IMR-90 (cell line): ENCODE results near the gene CDCP1. TPM values are rescaled to one million over a fixed set of nuclear protein-coding genes. Genes with fewer than 3 reads are reported as not detected.

Source experiments
- ATAC-seq: fragments of 200-7000 bp; cut with Tn5 transposase; 2 replicates; pipeline ENCODE4 v1.9.1; 2020; ENCODE audit warnings: low read depth, mild to moderate bottlenecking, moderate library complexity
- BruUV-seq: library from RNA; stranded (reverse); fragments of 400-500 nt; replicated peaks from 2 replicates; lab custom pipeline; 2021; lab: Mats Ljungman, UMichigan
- CTCF ChIA-PET: fragments of 300-600 bp; formaldehyde crosslinking; extraction: SDS; loops from one replicate; lab custom pipeline; 2021; ENCODE audit warnings: antibody characterized with exemption; lab: Yijun Ruan, JAX
- POLR2A ChIA-PET: fragments of 300-600 bp; sonication (Branson Sonifier 250); formaldehyde crosslinking; loops from one replicate; lab custom pipeline; 2022; ENCODE audit warnings: antibody characterized with exemption; ENCODE audit not compliant: unreplicated experiment; lab: Charles Lee
- DNase-seq: peaks from one replicate; pipeline ENCODE4 v3.0.0; 2013
- H2AFZ ChIP-seq: replicated peaks from 2 replicates; pipeline ENCODE3; 2013; ENCODE audit warnings: low read length, mild to moderate bottlenecking; ENCODE audit not compliant: poor library complexity
- H2AK5ac ChIP-seq: 2 replicates; pipeline ENCODE4 v1.6.1; 2013; ENCODE audit warnings: low read depth, low read length, inconsistent platforms
- H2AK9ac ChIP-seq: replicated peaks from 2 replicates; pipeline ENCODE3; 2013; ENCODE audit warnings: mild to moderate bottlenecking, low read depth, low read length, moderate library complexity; ENCODE audit not compliant: poor library complexity
- H2BK120ac ChIP-seq: 2 replicates; pipeline ENCODE4 v1.6.1; 2013; ENCODE audit warnings: low read depth, low read length, inconsistent platforms
- H2BK15ac ChIP-seq: 3 replicates; pipeline ENCODE4 v1.6.1; 2013; ENCODE audit warnings: low read depth, low read length, inconsistent platforms
- H2BK20ac ChIP-seq: 2 replicates; pipeline ENCODE4 v1.6.1; 2013; ENCODE audit warnings: low read depth, mild to moderate bottlenecking, inconsistent platforms, low read length, moderate library complexity
- H2BK5ac ChIP-seq: 2 replicates; pipeline ENCODE4 v1.6.1; 2013; ENCODE audit warnings: mild to moderate bottlenecking, low read depth, low read length, inconsistent platforms; ENCODE audit not compliant: poor library complexity, severe bottlenecking
- H3K14ac ChIP-seq: replicated peaks from 2 replicates; pipeline ENCODE4 v1.6.1; 2013; ENCODE audit warnings: low read depth, low read length, inconsistent platforms
- H3K18ac ChIP-seq: 2 replicates; pipeline ENCODE4 v1.6.1; 2013; ENCODE audit warnings: low read depth, low read length, control low read depth
- H3K23ac ChIP-seq: 2 replicates; pipeline ENCODE4 v1.6.1; 2013; ENCODE audit warnings: low read depth, low read length, inconsistent platforms
- H3K27ac ChIP-seq: 2 replicates; pipeline ENCODE4 v1.5.1; 2013; ENCODE audit warnings: mild to moderate bottlenecking, control low read depth, low read length; ENCODE audit not compliant: insufficient read depth
- H3K27me3 ChIP-seq: 2 replicates; pipeline ENCODE4 v1.6.1; 2013; ENCODE audit warnings: low read length; ENCODE audit not compliant: control insufficient read depth, insufficient read depth
- H3K36me3 ChIP-seq: 2 replicates; pipeline ENCODE4 v1.6.1; 2013; ENCODE audit warnings: low read length, mixed read lengths; ENCODE audit not compliant: control insufficient read depth, insufficient read depth
- H3K4ac ChIP-seq: 2 replicates; pipeline ENCODE4 v1.6.1; 2013; ENCODE audit warnings: low read depth, low read length, inconsistent platforms
- H3K4me1 ChIP-seq: 2 replicates; pipeline ENCODE4 v1.6.1; 2013; ENCODE audit warnings: low read length, mixed read lengths; ENCODE audit not compliant: control insufficient read depth, insufficient read depth
- H3K4me2 ChIP-seq: 2 replicates; pipeline ENCODE4 v1.6.1; 2013; ENCODE audit warnings: low read depth, mild to moderate bottlenecking, control low read depth, low read length, moderate library complexity
- H3K4me3 ChIP-seq: 2 replicates; pipeline ENCODE4 v1.5.1; 2013; ENCODE audit warnings: low read depth, mild to moderate bottlenecking, control low read depth, low read length, moderate library complexity; ENCODE audit not compliant: insufficient read depth
- H3K56ac ChIP-seq: 2 replicates; pipeline ENCODE4 v1.6.1; 2013; ENCODE audit warnings: low read length, inconsistent platforms; ENCODE audit not compliant: insufficient read depth; ENCODE audit errors: extremely low read depth
- H3K79me1 ChIP-seq, 2 experiments: 2 replicates each; pipeline ENCODE4 v1.6.1; 2013; ENCODE audit warnings: low read length in 2 of 2, inconsistent platforms in 1 of 2, low read depth in 1 of 2
- H3K9ac ChIP-seq: 2 replicates; pipeline ENCODE4 v1.6.1; 2013; ENCODE audit warnings: low read depth, low read length, control low read depth
- H3K9me1 ChIP-seq: 2 replicates; pipeline ENCODE4 v1.6.1; 2013; ENCODE audit warnings: low read length, inconsistent platforms; ENCODE audit not compliant: insufficient read depth
- H3K9me3 ChIP-seq: 2 replicates; pipeline ENCODE4 v1.6.1; 2013; ENCODE audit warnings: low read length; ENCODE audit not compliant: control insufficient read depth, insufficient read depth
- H4K20me1 ChIP-seq: 2 replicates; pipeline ENCODE4 v1.6.1; 2013; ENCODE audit warnings: low read length, inconsistent platforms; ENCODE audit not compliant: insufficient read depth
- H4K5ac ChIP-seq: 2 replicates; pipeline ENCODE4 v1.6.1; 2013; ENCODE audit warnings: mild to moderate bottlenecking, low read depth, low read length, control low read depth
- H4K8ac ChIP-seq, 2 experiments: 2 replicates each; pipeline ENCODE4 v1.6.1; 2013; ENCODE audit warnings: low read depth in 2 of 2, low read length in 2 of 2, control low read depth in 1 of 2, inconsistent platforms in 1 of 2
- H4K91ac ChIP-seq: 2 replicates; pipeline ENCODE4 v1.6.1; 2013; ENCODE audit warnings: low read depth, low read length, inconsistent platforms; ENCODE audit not compliant: insufficient read depth
- MAFK ChIP-seq: IDR thresholded peaks from 2 replicates; pipeline ENCODE4 v1.6.1; 2012; ENCODE audit warnings: low read depth, low read length, improper control_type of control experiment
- WGBS, 2 experiments: methylation state at CpG; one replicate each; pipeline versions ENCODE4 v1.1.5 to v1.1.7; 2013; ENCODE audit warnings: missing lambda C conversion rate in 2 of 2; ENCODE audit not compliant: insufficient read length in 1 of 2; ENCODE audit errors: extremely low coverage in 2 of 2; 5-methylcytosine and 5-hydroxymethylcytosine counted together
- dilution Hi-C: fragments of 300-500 bp; cut with HindIII; formaldehyde crosslinking; loops from one replicate; pipeline ENCODE4 v1.14.3; 2018; ENCODE audit warnings: low sequenced_read_pairs; ENCODE audit not compliant: unreplicated experiment
- in situ Hi-C: fragments of 300-500 bp; cut with MboI; formaldehyde crosslinking; loops from 3 replicates; pipeline ENCODE4 v1.14.3; 2019; ENCODE audit warnings: low sequenced_read_pairs, inconsistent platforms, mixed read lengths
- intact Hi-C: fragments of 100-400 bp; cut with micrococcal nuclease; formaldehyde crosslinking; loops from 2 replicates; pipeline ENCODE4 v1.10.0; 2022
- polyA plus RNA-seq, 3 experiments: library from polyadenylated mRNA; depleted of rRNA; stranded (reverse); fragments of >200 nt; gene quantifications; 2 replicates each; pipeline ENCODE4 v1.2.3, GENCODE V29; 2012; ENCODE audit warnings: low replicate concordance in 1 of 3
- total RNA-seq: library from RNA; depleted of rRNA; stranded (reverse); fragments of >200 nt; gene quantifications from 2 replicates; pipeline ENCODE4 v1.2.3, GENCODE V29; 2012

The CDCP1 gene
- total and polyA plus RNA-seq, 2 of the 4 experiments (the other 2 are of a cell fraction), result 2.5 to 3.8 TPM

- Histone ChIP-seq H3K18ac (peak overlapping the region; percentile 91; the same call in 1 of the 2 replicates), H3K4me3 (no peak overlapping the region), H2BK20ac (peak overlapping the region; percentile 71; the same call in 1 of the 2 replicates), H4K8ac (peak overlapping the region; percentile 82 to 85), H2AFZ (no peak overlapping the region), H3K4ac (peak overlapping the region; percentile 57; the same call in 1 of the 2 replicates), H3K36me3 (no peaks in the 10 kb centered on the region), H3K23ac (peak overlapping the region; percentile 10; the same call in 1 of the 2 replicates), H2AK9ac (no peak overlapping the region), H3K9me1 (no peaks in the 10 kb centered on the region; the same call in 1 of the 2 replicates), H2BK5ac (peak overlapping the region; percentile 39), H3K9ac (no peak overlapping the region), H3K27ac (no peak overlapping the region), H3K27me3 (no peaks in the 10 kb centered on the region), H3K4me1 (peaks cover 21% of the 10 kb centered on the region), H4K20me1 (no peaks in the 10 kb centered on the region), H3K4me2 (no peak overlapping the region), H2AK5ac (peak overlapping the region; percentile 93), H3K14ac (peak overlapping the region; percentile 55), H4K91ac (peak overlapping the region; percentile 74; the same call in 1 of the 2 replicates), H3K79me1 (peaks cover 11 to 16% of the 10 kb centered on the region in 2 experiments; a peak in 2 of 4 replicates), H3K9me3 (no peaks in the 10 kb centered on the region), H2BK15ac (peak overlapping the region; percentile 85; the same call in 2 of the 3 replicates), H4K5ac (peak overlapping the region; percentile 53), H3K56ac (no peak overlapping the region), H2BK120ac (peak overlapping the region; percentile 86; the same call in 1 of the 2 replicates)
- TF ChIP-seq MAFK, result no peak
- dilution Hi-C loops (no loop called here), intact Hi-C loops (no loop called here), in situ Hi-C loops (no loop called here)
- CTCF ChIA-PET, result no interaction called here
- DNase-seq, result no peak
- no TSS peak for BruUV-seq
- ATAC-seq, result no peak
- POLR2A ChIA-PET, result interaction anchor here (0.5 kb wide), 1 partner anchor 59 kb away, joined by 4 read pairs; no protein-coding TSS in a partner anchor
- no CpG with 5 or more reads among the region's 2 CpGs for WGBS, 2 experiments
Observed at GRCh38 chr3:45118615-45119071, 27.5 kb downstream of the CDCP1 start.
